Activated CD8-positive, alpha-beta T cell treated with anti-CD3 and anti-CD28 coated beads for 36 hours (primary cell): ENCODE data around the gene CUBN. TPM values are rescaled to one million over a fixed set of nuclear protein-coding genes. Genes with fewer than 3 reads are reported as not detected.

Experiments used
- ATAC-seq: fragments of 200-7000 bp; cut with Tn5 transposase; one replicate; pipeline ENCODE4 v1.10.0; 2021; ENCODE audit warnings: mild to moderate bottlenecking, moderate library complexity
- CTCF ChIA-PET: fragments of 350-600 bp; sonication (Branson Sonifier 250); formaldehyde crosslinking; loops from one replicate; lab custom pipeline; 2021; ENCODE audit warnings: antibody characterized with exemption; lab: Charles Lee
- POLR2A ChIA-PET: fragments of 350-600 bp; sonication (Branson Sonifier 250); formaldehyde crosslinking; loops from one replicate; lab custom pipeline; 2021; ENCODE audit warnings: antibody characterized with exemption; lab: Charles Lee
- DNase-seq: peaks from one replicate; pipeline ENCODE4 v3.0.0-alpha.2; 2020
- H3K27ac Mint-ChIP-seq: one replicate; pipeline ENCODE4 v1.8.0; 2021; ENCODE audit warnings: mild to moderate bottlenecking, mixed read lengths
- H3K27me3 Mint-ChIP-seq: one replicate; pipeline ENCODE4 v1.8.0; 2021; ENCODE audit warnings: mixed read lengths
- H3K36me3 Mint-ChIP-seq: one replicate; pipeline ENCODE4 v1.8.0; 2021; ENCODE audit warnings: low read depth, mixed read lengths
- H3K4me1 Mint-ChIP-seq: one replicate; pipeline ENCODE4 v1.8.0; 2021; ENCODE audit warnings: low read depth, mixed read lengths
- H3K4me3 Mint-ChIP-seq: one replicate; pipeline ENCODE4 v1.8.0; 2021; ENCODE audit warnings: mild to moderate bottlenecking, moderate library complexity, mixed read lengths
- H3K9me3 Mint-ChIP-seq: one replicate; pipeline ENCODE4 v1.8.0; 2021; ENCODE audit warnings: mixed read lengths
- intact Hi-C: fragments of 100-400 bp; cut with micrococcal nuclease; formaldehyde crosslinking; loops from one replicate; pipeline ENCODE4 v1.10.0; 2022
- total RNA-seq, 2 experiments: library from RNA; stranded (reverse); gene quantifications; one replicate each; pipeline ENCODE4 v1.2.3, GENCODE V29; 2021
- TF ChIP-seq, protein P1 (sequence below): fragments of 200-600 bp; IDR thresholded peaks from one replicate; pipeline ENCODE4 v1.8.0; 2022; ENCODE audit warnings: antibody characterized with exemption, mild to moderate bottlenecking

Gene CUBN
- total RNA-seq, 2 experiments from 2014 or later = 0.38 to 0.65 TPM

GRCh38 chr10:16894821-16895220 is 234.8 kb downstream of the CUBN start:
- no peaks in the 10 kb centered on the region for H3K27me3 Mint-ChIP-seq
- ChIA-PET CTCF (no interaction called here), POLR2A (no interaction called here)
- intact Hi-C loops = no loop called here
- H3K9me3 Mint-ChIP-seq = peaks cover 4% of the 10 kb centered on the region
- H3K27ac Mint-ChIP-seq = no peak overlapping the region
- peaks cover 2% of the 10 kb centered on the region for H3K36me3 Mint-ChIP-seq
- H3K4me3 Mint-ChIP-seq = no peak overlapping the region
- TF ChIP-seq, protein P1, sequence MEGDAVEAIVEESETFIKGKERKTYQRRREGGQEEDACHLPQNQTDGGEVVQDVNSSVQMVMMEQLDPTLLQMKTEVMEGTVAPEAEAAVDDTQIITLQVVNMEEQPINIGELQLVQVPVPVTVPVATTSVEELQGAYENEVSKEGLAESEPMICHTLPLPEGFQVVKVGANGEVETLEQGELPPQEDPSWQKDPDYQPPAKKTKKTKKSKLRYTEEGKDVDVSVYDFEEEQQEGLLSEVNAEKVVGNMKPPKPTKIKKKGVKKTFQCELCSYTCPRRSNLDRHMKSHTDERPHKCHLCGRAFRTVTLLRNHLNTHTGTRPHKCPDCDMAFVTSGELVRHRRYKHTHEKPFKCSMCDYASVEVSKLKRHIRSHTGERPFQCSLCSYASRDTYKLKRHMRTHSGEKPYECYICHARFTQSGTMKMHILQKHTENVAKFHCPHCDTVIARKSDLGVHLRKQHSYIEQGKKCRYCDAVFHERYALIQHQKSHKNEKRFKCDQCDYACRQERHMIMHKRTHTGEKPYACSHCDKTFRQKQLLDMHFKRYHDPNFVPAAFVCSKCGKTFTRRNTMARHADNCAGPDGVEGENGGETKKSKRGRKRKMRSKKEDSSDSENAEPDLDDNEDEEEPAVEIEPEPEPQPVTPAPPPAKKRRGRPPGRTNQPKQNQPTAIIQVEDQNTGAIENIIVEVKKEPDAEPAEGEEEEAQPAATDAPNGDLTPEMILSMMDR = no peak
- H3K4me1 Mint-ChIP-seq = peaks cover 10% of the 10 kb centered on the region
- no peak for DNase-seq
- no peak for ATAC-seq

- ATAC-seq = no peak
- ChIA-PET POLR2A (no interaction called here), CTCF (no interaction called here)
- Mint-ChIP-seq H3K4me1 (peaks cover 10% of the 10 kb centered on the region), H3K9me3 (peaks cover 4% of the 10 kb centered on the region), H3K36me3 (no peaks in the 10 kb centered on the region), H3K4me3 (no peak overlapping the region), H3K27me3 (no peaks in the 10 kb centered on the region), H3K27ac (no peak overlapping the region)
- no peak for DNase-seq
- intact Hi-C loops = no loop called here
- TF ChIP-seq, protein P1 = no peak
Measured at GRCh38 chr10:16893664-16894063, 235.9 kb downstream of the CUBN start.

- ChIA-PET POLR2A (interaction anchor here (0.6 to 2.9 kb wide), 37 partner anchors 9 to 341 kb away, joined by 3 to 23 read pairs (median 4); partner anchors contain the start of genes TRDMT1 and VIM), CTCF (interaction anchor here (0.7 to 1.6 kb wide), 10 partner anchors 19 to 374 kb away, joined by 3 to 5 read pairs (median 3); no protein-coding TSS in a partner anchor)
- peak; percentile 70 for DNase-seq
- Mint-ChIP-seq H3K27ac (peak overlapping the region; percentile 48), H3K4me3 (peak overlapping the region; percentile 54), H3K9me3 (peaks cover 3% of the 10 kb centered on the region), H3K36me3 (no peaks in the 10 kb centered on the region), H3K27me3 (no peaks in the 10 kb centered on the region), H3K4me1 (peaks cover 10% of the 10 kb centered on the region)
- intact Hi-C loops = loop anchor here (2.0 kb wide), 1 partner anchor 131 kb away; no protein-coding TSS in a partner anchor
- TF ChIP-seq, protein P1 = peak; percentile 36
- peak; percentile 89 for ATAC-seq
Measured at GRCh38 chr10:16891375-16892313, 238.0 kb downstream of the CUBN start.

- ChIA-PET POLR2A (interaction anchor here (0.9 to 2.9 kb wide), 9 partner anchors 10 to 339 kb away, joined by 3 to 23 read pairs (median 6); partner anchors contain the start of genes TRDMT1 and VIM), CTCF (interaction anchor here (0.8 to 1.5 kb wide), 8 partner anchors 19 to 366 kb away, joined by 3 to 5 read pairs (median 3); no protein-coding TSS in a partner anchor)
- Mint-ChIP-seq H3K27me3 (no peaks in the 10 kb centered on the region), H3K27ac (no peak overlapping the region), H3K4me3 (no peak overlapping the region), H3K36me3 (no peaks in the 10 kb centered on the region), H3K4me1 (peaks cover 10% of the 10 kb centered on the region), H3K9me3 (no peaks in the 10 kb centered on the region)
- DNase-seq = no peak
- intact Hi-C loops = loop anchor here (2.0 kb wide), 1 partner anchor 132 kb away; no protein-coding TSS in a partner anchor
- no peak for ATAC-seq
- TF ChIP-seq, protein P1 = no peak
Measured at GRCh38 chr10:16890691-16891090, 238.9 kb downstream of the CUBN start.

GRCh38 chr10:16887565-16887964 is 242.0 kb downstream of the CUBN start:
- no peaks in the 10 kb centered on the region for H3K9me3 Mint-ChIP-seq
- H3K27ac Mint-ChIP-seq = no peak overlapping the region
- ChIA-PET POLR2A (interaction anchor here (0.6 kb wide), 1 partner anchor 41 kb away, joined by 3 read pairs; no protein-coding TSS in a partner anchor), CTCF (no interaction called here)
- H3K4me1 Mint-ChIP-seq = peaks cover 10% of the 10 kb centered on the region
- no peaks in the 10 kb centered on the region for H3K27me3 Mint-ChIP-seq
- intact Hi-C loops = no loop called here
- no peak overlapping the region for H3K4me3 Mint-ChIP-seq
- H3K36me3 Mint-ChIP-seq = no peaks in the 10 kb centered on the region
- DNase-seq (no peak), ATAC-seq (no peak)
- TF ChIP-seq, protein P1 = no peak
